H1 (cell line): Measurements from ENCODE around the gene CCDC81. TPM values are rescaled to one million over a fixed set of nuclear protein-coding genes. Genes with fewer than 3 reads are reported as not detected.
A peak's percentile ranks its signal among the peaks of the same experiment; 100 is the strongest.

ENCODE experiments used
- RAD21 ChIP-seq, 2 experiments: IDR thresholded peaks in 1 of 2; conservative IDR thresholded peaks in 1 of 2; 2 replicates each; pipeline ENCODE4 v1.6.1; 2011; ENCODE audit warnings: low read depth in 2 of 2, low read length in 2 of 2, improper control_type of control experiment in 1 of 2, inconsistent platforms in 1 of 2, mild to moderate bottlenecking in 1 of 2, moderate library complexity in 1 of 2
- polyA plus RNA-seq, 7 experiments: library from polyadenylated mRNA; depleted of rRNA in 3 of 7; stranded (reverse) in 5 of 7; unstranded in 2 of 7; fragments of >200 nt in 5 of 7; fragments of 200-250 nt in 2 of 7; gene quantifications; 1 replicate in 5 of 7; 2 replicates in 1 of 7; 4 replicates in 1 of 7; pipeline versions ENCODE4 v1.2.1 to v1.2.3, GENCODE V29; 2011 to 2013; ENCODE audit warnings: missing spikeins in 2 of 7, mixed read lengths in 2 of 7
- total RNA-seq: library from RNA; stranded (reverse); fragmentation: NEBNext Ultra II Directional; extraction: Animal tissue kit (Norgen Biotek cat#: 25700); gene quantifications from 2 replicates; pipeline ENCODE4 v1.2.1, GENCODE V29; 2021

The CCDC81 gene
- total and polyA plus RNA-seq, 2 of the 8 experiments (the other 6 are each of a cell fraction or from before 2014, with no cell fraction given) = 0.30 to 0.58 TPM

GRCh38 chr11:86456075-86456939 is 81.6 kb downstream of the CCDC81 start (continued):
- TF ChIP-seq RAD21 (IDR thresholded peaks at IDR 0.05 in 1 of 2, conservative IDR thresholded peaks at IDR 0.05 in 1 of 2; ENCODE audit: low read depth in 2 of 2, low read length in 2 of 2) = peak; percentile 98
- TF ChIP-seq, all 59 proteins: peak for 5
